Activated naive CD8-positive, alpha-beta T cell treated with anti-CD3 and anti-CD28 coated beads for 36 hours (primary cell): ENCODE results near the gene OR10K1. TPM values are rescaled to one million over a fixed set of nuclear protein-coding genes. Genes with fewer than 3 reads are reported as not detected.

ENCODE experiments used
- DNase-seq: peaks from one replicate; pipeline ENCODE4 v3.0.0; 2021
- H3K27ac Mint-ChIP-seq: one replicate; pipeline ENCODE4 v1.8.0; 2022; ENCODE audit warnings: mild to moderate bottlenecking, moderate library complexity, mixed read lengths
- H3K27me3 Mint-ChIP-seq: one replicate; pipeline ENCODE4 v1.8.0; 2022; ENCODE audit warnings: mild to moderate bottlenecking, mixed read lengths
- H3K36me3 Mint-ChIP-seq: one replicate; pipeline ENCODE4 v1.8.0; 2021; ENCODE audit warnings: mild to moderate bottlenecking, mixed read lengths
- H3K4me1 Mint-ChIP-seq: one replicate; pipeline ENCODE4 v1.8.0; 2021; ENCODE audit warnings: mixed read lengths
- H3K4me3 Mint-ChIP-seq: one replicate; pipeline ENCODE4 v1.8.0; 2022; ENCODE audit warnings: mild to moderate bottlenecking, moderate library complexity, mixed read lengths
- H3K9me3 Mint-ChIP-seq: one replicate; pipeline ENCODE4 v1.8.0; 2022; ENCODE audit warnings: mixed read lengths
- total RNA-seq, 2 experiments: library from RNA; stranded (reverse); gene quantifications; one replicate each; pipeline ENCODE4 v1.2.3, GENCODE V29; 2021

Gene OR10K1
- total RNA-seq, 2 experiments from 2014 or later, result not detected

DNA sequence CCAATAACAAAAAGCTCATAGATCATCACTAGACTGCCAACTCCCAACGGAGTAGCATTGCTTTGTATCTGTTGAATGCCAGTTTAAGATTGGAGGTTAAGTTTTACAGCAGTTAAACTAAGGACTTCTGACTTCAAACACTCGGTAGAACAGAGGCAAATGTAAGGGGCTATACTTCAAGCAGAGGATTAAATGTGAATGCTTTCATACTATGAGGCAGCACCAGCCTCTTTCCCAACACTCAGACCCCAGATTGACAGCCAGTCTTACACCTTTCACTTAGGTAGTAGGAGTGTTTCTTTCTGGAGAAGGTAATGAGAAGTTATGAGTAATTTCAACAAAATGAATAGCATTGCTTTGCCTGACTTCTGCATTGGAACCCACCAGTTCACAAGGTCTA, 33.2 kb downstream of the OR10K1 start:
- no peak overlapping the region for H3K27ac Mint-ChIP-seq
- no peaks in the 10 kb centered on the region for H3K9me3 Mint-ChIP-seq

DNA sequence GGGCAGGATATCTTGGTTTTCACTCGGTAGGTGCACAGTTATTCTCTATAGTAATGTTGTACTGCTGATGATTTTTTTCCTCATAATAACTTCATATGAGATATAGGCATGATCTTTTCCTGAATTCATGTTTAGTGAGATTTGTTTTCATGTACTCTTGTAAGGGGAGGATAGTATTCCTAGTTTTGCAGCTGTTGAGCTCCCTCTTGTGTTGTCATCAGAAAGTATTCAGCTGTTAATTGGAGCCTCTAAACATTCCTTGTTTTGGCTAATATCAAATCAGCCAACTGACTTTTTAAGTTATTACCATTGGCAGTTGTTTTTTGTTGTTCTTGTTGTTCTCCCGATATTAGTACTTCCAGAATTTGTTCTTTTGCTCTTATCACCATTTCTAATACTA, 34.7 kb downstream of the OR10K1 start:
- H3K27me3 Mint-ChIP-seq, result peaks cover 7% of the 10 kb centered on the region
- H3K36me3 Mint-ChIP-seq, result no peaks in the 10 kb centered on the region
- no peak for DNase-seq
- H3K27ac Mint-ChIP-seq, result no peak overlapping the region
- H3K9me3 Mint-ChIP-seq, result no peaks in the 10 kb centered on the region
- no peaks in the 10 kb centered on the region for H3K4me1 Mint-ChIP-seq
- no peak overlapping the region for H3K4me3 Mint-ChIP-seq

More for the DNA sequence above, 33.2 kb downstream of the OR10K1 start:
- peaks cover 4% of the 10 kb centered on the region for H3K27me3 Mint-ChIP-seq
- H3K4me1 Mint-ChIP-seq, result no peaks in the 10 kb centered on the region
- DNase-seq, result no peak
- no peaks in the 10 kb centered on the region for H3K36me3 Mint-ChIP-seq
- H3K4me3 Mint-ChIP-seq, result no peak overlapping the region

DNA sequence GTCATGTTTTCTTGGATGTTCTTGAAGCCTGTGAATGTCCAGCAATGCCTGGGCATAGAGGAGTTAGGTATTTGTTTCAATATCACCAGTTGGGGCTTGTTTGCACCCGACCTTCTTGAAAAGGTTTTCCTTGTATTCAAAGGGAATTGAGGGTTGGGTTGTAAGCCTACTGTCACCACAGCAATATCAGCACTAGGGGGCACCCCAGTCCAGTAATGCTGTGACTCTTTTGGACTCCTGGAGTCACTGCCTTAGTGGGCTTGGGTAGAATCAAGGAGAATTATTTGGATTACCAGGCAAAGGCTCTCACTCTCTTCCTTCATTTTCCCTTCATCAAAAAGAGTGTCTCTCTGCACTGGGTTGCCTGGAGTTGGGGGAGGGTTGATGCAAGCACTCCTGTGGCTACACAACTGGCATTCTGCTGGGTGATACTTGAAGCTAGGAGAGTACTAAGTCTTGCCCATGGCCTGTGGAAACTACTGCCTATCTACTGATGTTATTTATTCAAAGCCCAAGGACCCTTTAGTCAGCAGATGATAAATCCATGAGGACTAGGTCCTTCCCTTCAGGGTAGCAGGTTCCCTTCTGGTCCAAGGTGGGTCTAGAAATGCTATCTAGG, 44.8 kb downstream of the OR10K1 start:
- Mint-ChIP-seq H3K36me3 (no peaks in the 10 kb centered on the region), H3K4me1 (no peaks in the 10 kb centered on the region), H3K27me3 (peaks cover 23% of the 10 kb centered on the region), H3K27ac (no peak overlapping the region), H3K4me3 (no peak overlapping the region), H3K9me3 (peaks cover 11% of the 10 kb centered on the region)
- peak; percentile 14 for DNase-seq

DNA sequence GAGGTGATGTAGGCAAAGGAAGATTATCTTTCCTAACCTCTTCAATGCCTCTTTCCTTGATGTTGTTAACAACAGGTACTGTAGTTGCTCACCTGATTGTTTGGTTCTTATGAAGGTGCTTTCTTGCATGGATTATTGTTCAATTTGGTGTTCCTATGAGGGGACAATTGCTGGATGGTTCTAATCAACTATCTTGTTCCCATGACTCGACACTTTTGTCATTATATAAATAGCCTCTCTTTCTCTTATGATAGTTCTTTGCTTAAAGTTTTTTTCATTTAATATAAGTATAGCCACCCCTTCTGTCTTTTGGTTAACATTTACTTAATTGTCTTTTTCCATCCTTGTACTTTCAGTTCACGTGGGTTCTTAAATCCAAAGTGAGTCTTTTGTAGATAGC, 45.9 kb downstream of the OR10K1 start:
- H3K4me1 Mint-ChIP-seq, result no peaks in the 10 kb centered on the region

DNA sequence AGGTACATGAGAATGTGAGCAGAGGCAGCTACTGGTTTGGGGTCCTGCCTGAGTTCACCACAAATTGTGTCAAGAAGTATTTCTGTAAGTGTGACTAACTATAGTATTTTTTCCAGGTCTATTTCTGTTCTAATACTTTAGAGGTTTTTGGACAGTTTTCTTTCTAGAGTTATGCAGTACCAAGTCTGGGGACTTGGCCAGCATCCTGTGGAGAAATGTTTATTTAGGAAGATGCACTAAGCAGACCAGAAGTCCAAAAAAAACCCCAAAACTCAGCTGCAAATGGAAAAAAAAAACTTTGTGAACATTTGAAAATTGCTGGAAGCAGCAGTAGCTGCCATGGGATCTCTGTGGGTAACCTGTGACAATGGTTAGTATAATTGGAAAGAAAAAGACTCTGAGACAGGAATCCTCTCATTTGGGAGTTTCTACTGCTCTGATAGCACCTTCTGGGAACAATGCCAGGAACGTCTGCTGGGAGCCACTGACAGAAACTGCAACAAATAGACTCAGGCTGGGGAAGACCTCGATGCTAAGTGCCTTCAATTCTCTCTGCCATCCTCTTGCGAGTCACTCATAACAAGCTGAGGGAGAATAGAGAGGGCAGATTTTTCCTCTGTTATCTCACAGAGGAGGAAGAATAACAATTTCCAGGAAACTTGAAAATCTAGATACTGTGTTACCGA, 48.0 kb downstream of the OR10K1 start:
- no peaks in the 10 kb centered on the region for H3K36me3 Mint-ChIP-seq
- no peaks in the 10 kb centered on the region for H3K4me1 Mint-ChIP-seq
- no peak for DNase-seq
- H3K27me3 Mint-ChIP-seq, result peaks cover 23% of the 10 kb centered on the region
- H3K4me3 Mint-ChIP-seq, result no peak overlapping the region
- H3K27ac Mint-ChIP-seq, result no peak overlapping the region
- peaks cover 1% of the 10 kb centered on the region for H3K9me3 Mint-ChIP-seq

More for the DNA sequence above, 45.9 kb downstream of the OR10K1 start:
- Mint-ChIP-seq H3K27me3 (peaks cover 23% of the 10 kb centered on the region), H3K9me3 (peaks cover 5% of the 10 kb centered on the region), H3K27ac (no peak overlapping the region), H3K4me3 (no peak overlapping the region), H3K36me3 (no peaks in the 10 kb centered on the region)
- DNase-seq, result no peak

DNA sequence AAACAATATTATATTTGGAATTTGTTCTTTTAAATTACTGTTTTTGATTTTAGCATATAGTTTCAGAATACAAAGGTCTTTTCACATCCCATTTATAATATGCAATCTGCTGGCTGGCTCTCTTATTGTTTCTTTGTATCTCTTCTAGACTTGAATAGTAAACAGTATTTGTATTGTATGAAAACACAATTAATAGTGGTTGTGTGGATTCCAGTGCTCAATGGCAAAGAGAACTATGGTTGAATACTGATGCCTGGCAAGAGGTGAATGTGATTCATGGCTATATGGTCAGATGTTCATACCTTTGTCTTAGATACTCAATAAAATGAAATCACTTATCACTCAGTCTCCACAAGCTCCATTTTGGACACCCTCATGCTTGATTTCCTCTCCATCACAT, 55.3 kb downstream of the OR10K1 start:
- H3K36me3 Mint-ChIP-seq, result no peaks in the 10 kb centered on the region
- H3K4me3 Mint-ChIP-seq, result no peak overlapping the region
- H3K27me3 Mint-ChIP-seq, result peaks cover 2% of the 10 kb centered on the region
- no peaks in the 10 kb centered on the region for H3K4me1 Mint-ChIP-seq
- no peaks in the 10 kb centered on the region for H3K9me3 Mint-ChIP-seq
- H3K27ac Mint-ChIP-seq, result no peak overlapping the region
- DNase-seq, result no peak

Other genes starting within 250 kb of the OR10K1 start
- under 1 TPM; 0.40 to 0.60 TPM for gene CD1A, start 207.4 kb upstream of the OR10K1 start, total RNA-seq
- gene CD1C, start 171.9 kb upstream of the OR10K1 start, total RNA-seq, result under 1 TPM; 0.24 to 0.29 TPM
- gene CD1B, start 130.3 kb upstream of the OR10K1 start, total RNA-seq, result not detected
- not detected for gene CD1E, start 107.9 kb upstream of the OR10K1 start, total RNA-seq
- gene OR10T2, start 62.4 kb upstream of the OR10K1 start, total RNA-seq, result not detected
- gene OR10K2, start 35.6 kb upstream of the OR10K1 start, total RNA-seq, result not detected
- not detected for gene OR10R2, start 10.4 kb downstream of the OR10K1 start, total RNA-seq
- not detected for gene OR6Y1, start 92.6 kb downstream of the OR10K1 start, total RNA-seq
- gene OR6P1, start 108.7 kb downstream of the OR10K1 start, total RNA-seq, result not detected
- not detected for gene OR10X1, start 118.1 kb downstream of the OR10K1 start, total RNA-seq
- not detected for gene OR10Z1, start 143.4 kb downstream of the OR10K1 start, total RNA-seq
- gene SPTA1, start 224.9 kb downstream of the OR10K1 start, total RNA-seq, result not detected
- not detected for gene OR6K2, start 238.8 kb downstream of the OR10K1 start, total RNA-seq